GM12878 (cell line): ENCODE measurements around the gene ZSWIM6. TPM values are rescaled to one million over a fixed set of nuclear protein-coding genes. Genes with fewer than 3 reads are reported as not detected.
"Not testable (repeated sequence)": the region's sequence is repeated elsewhere in the genome, so short reads cannot be mapped to it uniquely, and the experiment has no call there.

Experiments used
- ATAC-seq: fragments of 200-7000 bp; cut with Tn5 transposase; 3 replicates; pipeline ENCODE4 v1.9.1; 2020; ENCODE audit warnings: mild to moderate bottlenecking, moderate library complexity
- BruUV-seq: library from RNA; stranded (reverse); fragments of 400-500 nt; replicated peaks from 2 replicates; lab custom pipeline; 2021; lab: Mats Ljungman, UMichigan
- CTCF ChIA-PET: fragments of 300-600 bp; sonication (Branson Sonifier 250); formaldehyde crosslinking; extraction: SDS; loops from one replicate; lab custom pipeline; 2021; ENCODE audit warnings: inconsistent platforms; lab: Yijun Ruan, JAX
- POLR2A ChIA-PET: fragments of 350-600 bp; formaldehyde crosslinking; extraction: SDS; loops from one replicate; lab custom pipeline; 2021; ENCODE audit warnings: inconsistent platforms; lab: Charles Lee
- RAD21 ChIA-PET: fragments of 300-600 bp; sonication (Branson Sonifier 250); formaldehyde crosslinking; loops from one replicate; lab custom pipeline; 2023; ENCODE audit warnings: antibody characterized with exemption; ENCODE audit not compliant: unreplicated experiment; lab: Charles Lee
- SMC1A ChIA-PET: fragments of 300-600 bp; sonication (Branson Sonifier 250); formaldehyde crosslinking; loops from one replicate; lab custom pipeline; 2023; ENCODE audit not compliant: unreplicated experiment, uncharacterized antibody; lab: Charles Lee
- DNase-seq: peaks from one replicate; pipeline ENCODE4 v3.0.0-alpha.2; 2011; ENCODE audit warnings: low read depth, low spot score
- FAIRE-seq: peaks from 3 replicates; lab custom pipeline; 2011; peaks lifted over from hg19 to GRCh38; lab: Jason Lieb, UNC
- H2AFZ ChIP-seq: 2 replicates; pipeline ENCODE4 v1.6.0; 2011; ENCODE audit warnings: low read depth, low read length, control low read depth; ENCODE audit not compliant: control insufficient read depth
- H3K27ac ChIP-seq: 2 replicates; pipeline ENCODE4 v1.5.1; 2011; ENCODE audit warnings: control low read depth; ENCODE audit not compliant: control insufficient read depth, insufficient read depth
- H3K27me3 ChIP-seq, 2 experiments: replicated peaks in 1 of 2; 2 replicates each; pipeline versions ENCODE4 v1.6.0 to v1.6.1; 2011; ENCODE audit warnings: low read length in 1 of 2; ENCODE audit not compliant: control insufficient read depth in 2 of 2, insufficient read depth in 2 of 2
- H3K36me3 ChIP-seq, 2 experiments: 2 replicates each; pipeline ENCODE4 v1.5.1; 2011; ENCODE audit warnings: low read length in 1 of 2; ENCODE audit not compliant: control insufficient read depth in 2 of 2, insufficient read depth in 2 of 2
- H3K4me1 ChIP-seq: 2 replicates; pipeline ENCODE4 v1.6.1; 2011; ENCODE audit warnings: mild to moderate bottlenecking, low read length, moderate library complexity, mixed read lengths; ENCODE audit not compliant: control insufficient read depth, insufficient read depth
- H3K4me2 ChIP-seq: 2 replicates; pipeline ENCODE4 v1.6.0; 2011; ENCODE audit warnings: control low read depth; ENCODE audit not compliant: control insufficient read depth, insufficient read depth
- H3K4me3 ChIP-seq: fragments of 200-600 bp; sonication (generic); 2 replicates; pipeline ENCODE4 v1.5.1; 2016
- H3K79me2 ChIP-seq: 2 replicates; pipeline ENCODE4 v1.6.0; 2011; ENCODE audit warnings: low read length; ENCODE audit not compliant: control insufficient read depth, insufficient read depth
- H3K9ac ChIP-seq: 2 replicates; pipeline ENCODE4 v1.8.0; 2011; ENCODE audit warnings: low read length, control low read depth, mixed read lengths; ENCODE audit not compliant: control insufficient read depth, insufficient read depth
- H3K9me3 ChIP-seq: replicated peaks from 3 replicates; pipeline ENCODE4 v1.5.1; 2011; ENCODE audit warnings: mild to moderate bottlenecking, low read length; ENCODE audit not compliant: control insufficient read depth, insufficient read depth
- H4K20me1 ChIP-seq: 2 replicates; pipeline ENCODE4 v1.6.0; 2011; ENCODE audit not compliant: control insufficient read depth, insufficient read depth
- CHD2 ChIP-seq: IDR thresholded peaks from 2 replicates; pipeline ENCODE4 v1.6.1; 2011; ENCODE audit warnings: low read depth, low read length, improper control_type of control experiment, borderline replicate concordance
- NFIC ChIP-seq: IDR thresholded peaks from 2 replicates; pipeline ENCODE4 v1.6.1; 2012; ENCODE audit warnings: low read depth, mild to moderate bottlenecking, inconsistent platforms, low read length, moderate library complexity
- NFYB ChIP-seq: IDR thresholded peaks from 2 replicates; pipeline ENCODE4 v1.6.1; 2011; ENCODE audit warnings: low read depth, mild to moderate bottlenecking, low read length, improper control_type of control experiment, moderate library complexity; ENCODE audit not compliant: insufficient read depth
- SMAD5 ChIP-seq: IDR thresholded peaks from 2 replicates; pipeline ENCODE4 v1.6.1; 2016; ENCODE audit warnings: antibody characterized with exemption, low read depth
- STAT1 ChIP-seq: fragments of 450-650 bp; conservative IDR thresholded peaks from 2 replicates; pipeline ENCODE4 v1.6.1; 2014; ENCODE audit warnings: antibody characterized with exemption, mild to moderate bottlenecking
- ZBTB11 ChIP-seq: fragments of 450-650 bp; formaldehyde crosslinking; IDR thresholded peaks from 2 replicates; pipeline ENCODE4 v1.5.0; 2022; ENCODE audit warnings: mild to moderate bottlenecking, missing genetic modification characterization
- ZBTB4 ChIP-seq: fragments of 450-650 bp; formaldehyde crosslinking; IDR thresholded peaks from 2 replicates; pipeline ENCODE4 v1.4.0; 2022; ENCODE audit warnings: mild to moderate bottlenecking, moderate library complexity
- ZNF24 ChIP-seq: fragments of 450-650 bp; IDR thresholded peaks from 2 replicates; pipeline ENCODE4 v1.6.1; 2017; ENCODE audit warnings: antibody characterized with exemption, mild to moderate bottlenecking
- WGBS: methylation state at CpG from one replicate; pipeline ENCODE4 v1.1.6; 2016; ENCODE audit warnings: low lambda C conversion rate; ENCODE audit not compliant: insufficient replicate concordance, insufficient coverage; ENCODE audit errors: missing lambda C conversion rate; 5-methylcytosine and 5-hydroxymethylcytosine counted together
- in situ Hi-C: fragments of 300-500 bp; cut with MboI; formaldehyde crosslinking; loops from 9 replicates; pipeline ENCODE4 v1.14.3; 2018; ENCODE audit warnings: mixed read lengths
- intact Hi-C: fragments of 100-400 bp; cut with micrococcal nuclease; formaldehyde crosslinking; loops from one replicate; pipeline ENCODE4 v1.14.2; 2022; ENCODE audit not compliant: unreplicated experiment
- polyA plus RNA-seq, 11 experiments: library from polyadenylated mRNA; depleted of rRNA in 4 of 11; unstranded in 6 of 11; stranded (reverse) in 5 of 11; fragments of >200 nt; fragmentation: Nextera tagmentation in 4 of 11; fragmentation: Illumina TruSeq in 1 of 11; extraction: Ambion mirVana in 4 of 11; extraction: Trizol in 1 of 11; gene quantifications; 1 replicate in 1 of 11; 2 replicates in 10 of 11; pipeline versions ENCODE4 v1.2.1 to v1.2.3, GENCODE V29; 2011 to 2016; ENCODE audit warnings: inconsistent platforms in 2 of 11, missing spikeins in 2 of 11, low read depth in 1 of 11
- total RNA-seq, 4 experiments: library from RNA; depleted of rRNA in 3 of 4; stranded (reverse); fragments of >200 nt in 3 of 4; fragmentation: Illumina TruSeq in 1 of 4; extraction: Trizol in 1 of 4; gene quantifications; 2 replicates each; pipeline versions ENCODE4 v1.2.1 to v1.2.3, GENCODE V29; 2013 to 2021
- TF ChIP-seq, protein P1 (sequence below): fragments of 450-650 bp; IDR thresholded peaks from 2 replicates; pipeline ENCODE4 v1.6.1; 2017; ENCODE audit warnings: borderline replicate concordance

ZSWIM6 gene
- total and polyA plus RNA-seq, 10 of the 15 experiments (the other 5 are each of a cell fraction or from before 2014, with no cell fraction given), result 0.53 to 6.2 (median 3.4) TPM

- intact Hi-C loops, H3K4me3 ChIP-seq, H3K27ac ChIP-seq, H3K4me2 ChIP-seq, H3K36me3 ChIP-seq, H3K79me2 ChIP-seq, H3K4me1 ChIP-seq, ATAC-seq, H3K9ac ChIP-seq, FAIRE-seq, BruUV-seq, H2AFZ ChIP-seq, POLR2A ChIA-PET, DNase-seq, RAD21 ChIA-PET, in situ Hi-C loops, H3K27me3 ChIP-seq, H4K20me1 ChIP-seq, SMC1A ChIA-PET, H3K9me3 ChIP-seq: not testable (repeated sequence)
- CTCF ChIA-PET, result interaction anchor here (0.6 kb wide), 1 partner anchor 40 kb away, joined by 3 read pairs; no protein-coding TSS in a partner anchor
Measured at GRCh38 chr5:61421262-61421661, 89.2 kb downstream of the ZSWIM6 start.

- ChIA-PET POLR2A (no interaction called here), CTCF (no interaction called here), SMC1A (no interaction called here), RAD21 (no interaction called here)
- ATAC-seq (no peak), DNase-seq (no peak), FAIRE-seq (no peak)
- no peak overlapping the region for H3K27ac ChIP-seq
- 52% methylated on average over 3 of the region's 3 CpGs for WGBS
- no peak overlapping the region for H2AFZ ChIP-seq
- H3K4me3 ChIP-seq, result no peak overlapping the region
- no TSS peak for BruUV-seq
- no peaks in the 10 kb centered on the region for H4K20me1 ChIP-seq
- H3K79me2 ChIP-seq, result no peaks in the 10 kb centered on the region
- H3K27me3 ChIP-seq, result no peaks in the 10 kb centered on the region
- intact Hi-C loops, result no loop called here
- in situ Hi-C loops, result no loop called here
- no peak overlapping the region for H3K9ac ChIP-seq
- H3K9me3 ChIP-seq, result no peaks in the 10 kb centered on the region
- H3K4me1 ChIP-seq, result no peaks in the 10 kb centered on the region
- H3K4me2 ChIP-seq, result no peak overlapping the region
- no peaks in the 10 kb centered on the region for H3K36me3 ChIP-seq
- no peak for TF ChIP-seq SMAD5
- TF ChIP-seq STAT1, result no peak
- no peak for TF ChIP-seq CHD2
- TF ChIP-seq ZBTB4, result no peak
- TF ChIP-seq, protein P1, sequence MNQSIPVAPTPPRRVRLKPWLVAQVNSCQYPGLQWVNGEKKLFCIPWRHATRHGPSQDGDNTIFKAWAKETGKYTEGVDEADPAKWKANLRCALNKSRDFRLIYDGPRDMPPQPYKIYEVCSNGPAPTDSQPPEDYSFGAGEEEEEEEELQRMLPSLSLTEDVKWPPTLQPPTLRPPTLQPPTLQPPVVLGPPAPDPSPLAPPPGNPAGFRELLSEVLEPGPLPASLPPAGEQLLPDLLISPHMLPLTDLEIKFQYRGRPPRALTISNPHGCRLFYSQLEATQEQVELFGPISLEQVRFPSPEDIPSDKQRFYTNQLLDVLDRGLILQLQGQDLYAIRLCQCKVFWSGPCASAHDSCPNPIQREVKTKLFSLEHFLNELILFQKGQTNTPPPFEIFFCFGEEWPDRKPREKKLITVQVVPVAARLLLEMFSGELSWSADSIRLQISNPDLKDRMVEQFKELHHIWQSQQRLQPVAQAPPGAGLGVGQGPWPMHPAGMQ, result no peak
- TF ChIP-seq ZBTB11 (CRISPR knock-in tag), result no peak
- no peak for TF ChIP-seq ZNF24
- TF ChIP-seq NFYB, result no peak
- no peak for TF ChIP-seq NFIC
Measured at GRCh38 chr5:61423487-61424145, 91.6 kb downstream of the ZSWIM6 start.
